Breast epithelium (tissue), 3 donors: ENCODE measurements around the gene KLHL22.

Experiments used
- POLR2A ChIP-seq: fragments of 450-650 bp; IDR thresholded peaks from one replicate; pipeline ENCODE4 v1.6.1; 2016; ENCODE audit warnings: antibody characterized with exemption, mild to moderate bottlenecking, moderate library complexity
- POLR2AphosphoS5 ChIP-seq, 3 donors: sonication (generic); formaldehyde crosslinking; IDR thresholded peaks; one replicate each; pipeline ENCODE4 v1.6.1; 2017; ENCODE audit warnings: antibody characterized with exemption in 3 of 3
- TF ChIP-seq, protein P1 (sequence below), 3 donors: fragments of 450-650 bp; IDR thresholded peaks; one replicate each; pipeline ENCODE4 v1.5.1; 2016 to 2017; ENCODE audit warnings: antibody characterized with exemption in 3 of 3, mild to moderate bottlenecking in 3 of 3, moderate library complexity in 3 of 3

DNA sequence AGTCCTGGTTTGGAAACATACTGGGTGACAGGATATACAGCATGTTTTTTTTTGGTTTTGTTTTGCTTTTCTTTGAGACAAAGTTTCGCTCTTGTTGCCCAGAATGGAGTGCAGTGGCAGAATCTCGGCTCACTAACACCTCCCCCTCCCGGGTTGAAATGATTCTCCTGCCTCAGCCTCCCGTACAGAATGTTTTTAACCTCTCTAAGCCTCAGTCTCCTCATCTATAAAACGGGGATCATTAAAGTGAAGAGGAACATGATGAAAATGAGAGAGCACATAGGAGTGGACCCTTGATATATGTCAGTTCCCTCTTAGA, 29.9 kb downstream of the KLHL22 start:
- TF ChIP-seq, protein P1, sequence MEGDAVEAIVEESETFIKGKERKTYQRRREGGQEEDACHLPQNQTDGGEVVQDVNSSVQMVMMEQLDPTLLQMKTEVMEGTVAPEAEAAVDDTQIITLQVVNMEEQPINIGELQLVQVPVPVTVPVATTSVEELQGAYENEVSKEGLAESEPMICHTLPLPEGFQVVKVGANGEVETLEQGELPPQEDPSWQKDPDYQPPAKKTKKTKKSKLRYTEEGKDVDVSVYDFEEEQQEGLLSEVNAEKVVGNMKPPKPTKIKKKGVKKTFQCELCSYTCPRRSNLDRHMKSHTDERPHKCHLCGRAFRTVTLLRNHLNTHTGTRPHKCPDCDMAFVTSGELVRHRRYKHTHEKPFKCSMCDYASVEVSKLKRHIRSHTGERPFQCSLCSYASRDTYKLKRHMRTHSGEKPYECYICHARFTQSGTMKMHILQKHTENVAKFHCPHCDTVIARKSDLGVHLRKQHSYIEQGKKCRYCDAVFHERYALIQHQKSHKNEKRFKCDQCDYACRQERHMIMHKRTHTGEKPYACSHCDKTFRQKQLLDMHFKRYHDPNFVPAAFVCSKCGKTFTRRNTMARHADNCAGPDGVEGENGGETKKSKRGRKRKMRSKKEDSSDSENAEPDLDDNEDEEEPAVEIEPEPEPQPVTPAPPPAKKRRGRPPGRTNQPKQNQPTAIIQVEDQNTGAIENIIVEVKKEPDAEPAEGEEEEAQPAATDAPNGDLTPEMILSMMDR (IDR thresholded peaks at IDR 0.05): no peak
- TF ChIP-seq POLR2AphosphoS5 (IDR thresholded peaks at IDR 0.05): no peak
- no peak for TF ChIP-seq POLR2A
